Endothelial cell of umbilical vein (primary cell): ENCODE data around the gene GLP2R.

Experiments
- CTCF ChIP-seq, 2 donors: IDR thresholded peaks; 1 replicate in 1 of 2; 2 replicates in 1 of 2; pipeline ENCODE4 v1.5.1; 2011; ENCODE audit warnings: low read length in 2 of 2, mild to moderate bottlenecking in 2 of 2, moderate library complexity in 2 of 2, control low read depth in 1 of 2, inconsistent platforms in 1 of 2, low read depth in 1 of 2; ENCODE audit not compliant: insufficient read depth in 1 of 2; ENCODE audit errors: extremely low read depth in 1 of 2
- EZH2 ChIP-seq: IDR thresholded peaks from 2 replicates; pipeline ENCODE4 v1.6.1; 2012; ENCODE audit warnings: borderline replicate concordance, low read depth, mild to moderate bottlenecking, moderate library complexity, low read length, inconsistent platforms; ENCODE audit not compliant: severe bottlenecking
- POLR2A ChIP-seq: IDR thresholded peaks from 2 replicates; pipeline ENCODE4 v1.6.1; 2012; ENCODE audit warnings: low read depth, mild to moderate bottlenecking, control low read depth, low read length
- POLR2AphosphoS5 ChIP-seq: IDR thresholded peaks from 2 replicates; pipeline ENCODE4 v1.6.1; 2012; ENCODE audit warnings: low read depth, mild to moderate bottlenecking, control low read depth, low read length, moderate library complexity; ENCODE audit not compliant: insufficient read depth
- TF ChIP-seq, protein P1 (sequence below): IDR thresholded peaks from 2 replicates; pipeline ENCODE4 v1.6.1; 2011; ENCODE audit not compliant: insufficient read depth, insufficient read length

DNA sequence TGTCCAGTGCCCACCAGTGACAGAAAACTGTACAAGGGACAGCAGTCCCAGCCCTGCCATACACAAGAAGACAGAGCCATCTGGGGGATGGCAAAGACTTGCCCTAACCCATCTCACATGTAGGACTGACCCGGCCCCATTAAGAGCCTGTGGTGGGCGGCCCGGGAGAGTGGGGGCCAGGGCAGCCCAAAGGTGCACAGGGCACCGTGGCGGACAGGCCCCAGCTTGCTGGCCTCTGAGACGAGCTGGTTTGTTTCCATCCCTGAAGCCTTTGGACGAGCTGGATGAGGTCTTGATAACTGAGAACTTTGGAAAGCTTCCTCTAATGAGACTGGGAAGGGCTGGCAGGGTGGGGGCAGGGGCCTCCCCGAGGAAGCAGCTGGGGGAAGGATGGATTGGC lies 90.4 kb downstream of the GLP2R start:
- TF ChIP-seq CTCF (IDR thresholded peaks at IDR 0.05; ENCODE audit: extremely low read depth in 1 of 2, insufficient read depth in 1 of 2, low read depth in 1 of 2, low read length in 2 of 2) (no peak), POLR2A (no peak), POLR2AphosphoS5 (no peak), EZH2 (no peak)
- TF ChIP-seq, protein P1, sequence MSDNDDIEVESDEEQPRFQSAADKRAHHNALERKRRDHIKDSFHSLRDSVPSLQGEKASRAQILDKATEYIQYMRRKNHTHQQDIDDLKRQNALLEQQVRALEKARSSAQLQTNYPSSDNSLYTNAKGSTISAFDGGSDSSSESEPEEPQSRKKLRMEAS = no peak
